ENCODE measurements around the gene FOXA1.

The FOXA1 gene

GRCh38 chr14:37592482-37593408 lies 2.3 kb downstream of the FOXA1 start:
- Histone ChIP-seq H3K9ac (ENCODE audit: low read depth, low read length) (no peak overlapping the region), H3K4me1 (ENCODE audit: control insufficient read depth, insufficient read depth, low read length) (peaks cover 12% of the 10 kb centered on the region), H3K36me3 (ENCODE audit: insufficient read depth, low read length) (no peaks in the 10 kb centered on the region), H3K9me3 (replicated peaks; ENCODE audit: low read length) (peaks cover under 1% of the 10 kb centered on the region), H3K4me2 (ENCODE audit: low read length) (no peak overlapping the region), H3K27me3 (ENCODE audit: control insufficient read depth, insufficient read depth, low read length) (peaks cover 87% of the 10 kb centered on the region), H3K4me3 (ENCODE audit: low read length) (no peak overlapping the region)

- no peaks in the 10 kb centered on the region for H3K9me3 ChIP-seq (replicated peaks; ENCODE audit: low read length)
- no peak overlapping the region for H3K9ac ChIP-seq (ENCODE audit: low read depth, low read length)
- H3K4me1 ChIP-seq (ENCODE audit: control insufficient read depth, insufficient read depth, low read length) = peaks cover 12% of the 10 kb centered on the region
- peak overlapping the region; percentile 37 for H3K4me2 ChIP-seq (ENCODE audit: low read length)
- H3K36me3 ChIP-seq (ENCODE audit: insufficient read depth, low read length) = no peaks in the 10 kb centered on the region
- H3K4me3 ChIP-seq (ENCODE audit: low read length) = peak overlapping the region; percentile 11
- H3K27me3 ChIP-seq (ENCODE audit: control insufficient read depth, insufficient read depth, low read length) = peaks cover 87% of the 10 kb centered on the region
Measured at GRCh38 chr14:37591941-37592481, 3.0 kb downstream of the FOXA1 start.

GRCh38 chr14:37591311-37591940 lies 3.6 kb downstream of the FOXA1 start:
- no peaks in the 10 kb centered on the region for H3K9me3 ChIP-seq (replicated peaks; ENCODE audit: low read length)
- peaks cover 87% of the 10 kb centered on the region for H3K27me3 ChIP-seq (ENCODE audit: control insufficient read depth, insufficient read depth, low read length)
- H3K9ac ChIP-seq (ENCODE audit: low read depth, low read length) = no peak overlapping the region
- H3K4me1 ChIP-seq (ENCODE audit: control insufficient read depth, insufficient read depth, low read length) = peaks cover 12% of the 10 kb centered on the region
- H3K4me2 ChIP-seq (ENCODE audit: low read length) = peak overlapping the region; percentile 37
- H3K4me3 ChIP-seq (ENCODE audit: low read length) = no peak overlapping the region
- no peaks in the 10 kb centered on the region for H3K36me3 ChIP-seq (ENCODE audit: insufficient read depth, low read length)

GRCh38 chr14:37590428-37591139 lies 4.5 kb downstream of the FOXA1 start:
- H3K9ac ChIP-seq (ENCODE audit: low read depth, low read length) = no peak overlapping the region
- peaks cover 87% of the 10 kb centered on the region for H3K27me3 ChIP-seq (ENCODE audit: control insufficient read depth, insufficient read depth, low read length)
- no peaks in the 10 kb centered on the region for H3K36me3 ChIP-seq (ENCODE audit: insufficient read depth, low read length)
- no peak overlapping the region for H3K4me2 ChIP-seq (ENCODE audit: low read length)
- H3K9me3 ChIP-seq (replicated peaks; ENCODE audit: low read length) = no peaks in the 10 kb centered on the region
- H3K4me3 ChIP-seq (ENCODE audit: low read length) = no peak overlapping the region
- H3K4me1 ChIP-seq (ENCODE audit: control insufficient read depth, insufficient read depth, low read length) = peaks cover 6% of the 10 kb centered on the region

GRCh38 chr14:37589715-37590427 lies 5.2 kb downstream of the FOXA1 start:
- H3K4me1 ChIP-seq (ENCODE audit: control insufficient read depth, insufficient read depth, low read length) = peaks cover 6% of the 10 kb centered on the region
- H3K4me2 ChIP-seq (ENCODE audit: low read length) = no peak overlapping the region
- no peaks in the 10 kb centered on the region for H3K9me3 ChIP-seq (replicated peaks; ENCODE audit: low read length)
- H3K27me3 ChIP-seq (ENCODE audit: control insufficient read depth, insufficient read depth, low read length) = peaks cover 91% of the 10 kb centered on the region
- H3K4me3 ChIP-seq (ENCODE audit: low read length) = no peak overlapping the region
- H3K36me3 ChIP-seq (ENCODE audit: insufficient read depth, low read length) = no peaks in the 10 kb centered on the region
- no peak overlapping the region for H3K9ac ChIP-seq (ENCODE audit: low read depth, low read length)

GRCh38 chr14:37588956-37589714 lies 5.9 kb downstream of the FOXA1 start:
- no peaks in the 10 kb centered on the region for H3K9me3 ChIP-seq (replicated peaks; ENCODE audit: low read length)
- H3K4me1 ChIP-seq (ENCODE audit: control insufficient read depth, insufficient read depth, low read length) = peaks cover 6% of the 10 kb centered on the region
- no peaks in the 10 kb centered on the region for H3K36me3 ChIP-seq (ENCODE audit: insufficient read depth, low read length)
- no peak overlapping the region for H3K4me2 ChIP-seq (ENCODE audit: low read length)
- no peak overlapping the region for H3K4me3 ChIP-seq (ENCODE audit: low read length)
- peaks cover 98% of the 10 kb centered on the region for H3K27me3 ChIP-seq (ENCODE audit: control insufficient read depth, insufficient read depth, low read length)
- H3K9ac ChIP-seq (ENCODE audit: low read depth, low read length) = no peak overlapping the region

- Histone ChIP-seq H3K4me3 (ENCODE audit: low read length) (no peak overlapping the region), H3K9ac (ENCODE audit: low read depth, low read length) (no peak overlapping the region), H3K36me3 (ENCODE audit: insufficient read depth, low read length) (no peaks in the 10 kb centered on the region), H3K4me1 (ENCODE audit: control insufficient read depth, insufficient read depth, low read length) (peaks cover 2% of the 10 kb centered on the region), H3K4me2 (ENCODE audit: low read length) (no peak overlapping the region), H3K27me3 (ENCODE audit: control insufficient read depth, insufficient read depth, low read length) (peaks cover 99% of the 10 kb centered on the region), H3K9me3 (replicated peaks; ENCODE audit: low read length) (no peaks in the 10 kb centered on the region)
Measured at GRCh38 chr14:37588667-37588955, 6.4 kb downstream of the FOXA1 start.

GRCh38 chr14:37587881-37588666 lies 7.0 kb downstream of the FOXA1 start:
- Histone ChIP-seq H3K9ac (ENCODE audit: low read depth, low read length) (no peak overlapping the region), H3K36me3 (ENCODE audit: insufficient read depth, low read length) (no peaks in the 10 kb centered on the region), H3K4me2 (ENCODE audit: low read length) (peak overlapping the region; percentile 60), H3K4me1 (ENCODE audit: control insufficient read depth, insufficient read depth, low read length) (peaks cover 2% of the 10 kb centered on the region), H3K4me3 (ENCODE audit: low read length) (peak overlapping the region; percentile 29), H3K9me3 (replicated peaks; ENCODE audit: low read length) (no peaks in the 10 kb centered on the region), H3K27me3 (ENCODE audit: control insufficient read depth, insufficient read depth, low read length) (peaks cover 99% of the 10 kb centered on the region)

GRCh38 chr14:37587131-37587803 lies 7.8 kb downstream of the FOXA1 start:
- Histone ChIP-seq H3K4me2 (ENCODE audit: low read length) (no peak overlapping the region), H3K4me1 (ENCODE audit: control insufficient read depth, insufficient read depth, low read length) (peaks cover 2% of the 10 kb centered on the region), H3K27me3 (ENCODE audit: control insufficient read depth, insufficient read depth, low read length) (peaks cover 99% of the 10 kb centered on the region), H3K36me3 (ENCODE audit: insufficient read depth, low read length) (no peaks in the 10 kb centered on the region), H3K9me3 (replicated peaks; ENCODE audit: low read length) (no peaks in the 10 kb centered on the region), H3K9ac (ENCODE audit: low read depth, low read length) (no peak overlapping the region), H3K4me3 (ENCODE audit: low read length) (no peak overlapping the region)

- no peaks in the 10 kb centered on the region for H3K36me3 ChIP-seq (ENCODE audit: insufficient read depth, low read length)
- peaks cover 94% of the 10 kb centered on the region for H3K27me3 ChIP-seq (ENCODE audit: control insufficient read depth, insufficient read depth, low read length)
- H3K9ac ChIP-seq (ENCODE audit: low read depth, low read length) = no peak overlapping the region
- H3K9me3 ChIP-seq (replicated peaks; ENCODE audit: low read length) = no peaks in the 10 kb centered on the region
- no peak overlapping the region for H3K4me2 ChIP-seq (ENCODE audit: low read length)
- H3K4me3 ChIP-seq (ENCODE audit: low read length) = no peak overlapping the region
- peaks cover 2% of the 10 kb centered on the region for H3K4me1 ChIP-seq (ENCODE audit: control insufficient read depth, insufficient read depth, low read length)
Measured at GRCh38 chr14:37586797-37587130, 8.3 kb downstream of the FOXA1 start.
